Measurements from ENCODE around the gene DHRSX.
A peak's percentile ranks its signal among the peaks of the same experiment; 100 is the strongest.

DHRSX gene

GRCh38 chrX:2497961-2498780 is 2.6 kb downstream of the DHRSX start:
- H2BK5ac ChIP-seq (ENCODE audit: low read length), result no peak overlapping the region
- H3K4me1 ChIP-seq (ENCODE audit: control insufficient read depth in 2 of 2, insufficient read depth in 1 of 2, low read depth in 1 of 2, low read length in 2 of 2), result peaks cover 8 to 13% of the 10 kb centered on the region in 2 donors
- no peak overlapping the region for H2BK120ac ChIP-seq (ENCODE audit: low read depth, low read length)
- no peak overlapping the region for H2BK15ac ChIP-seq (ENCODE audit: low read length)
- no CpG with 5 or more reads among the region's 11 CpGs for WGBS, 2 donors (ENCODE audit: extremely low coverage in 2 of 2, insufficient read length in 2 of 2, insufficient replicate concordance in 1 of 2)
- peak overlapping the region in 1 of 2 donors; percentile 56 for H3K4me3 ChIP-seq (ENCODE audit: low read length in 2 of 2)
- no peak overlapping the region for H4K91ac ChIP-seq (ENCODE audit: low read depth, low read length, poor library complexity)
- no peak overlapping the region for H4K8ac ChIP-seq (ENCODE audit: low read depth, low read length)
- H2AFZ ChIP-seq (ENCODE audit: low read length), result peak overlapping the region; percentile 8
- no peak overlapping the region for H3K9ac ChIP-seq (ENCODE audit: low read depth, low read length, poor library complexity)
- no peak overlapping the region for H3K14ac ChIP-seq (ENCODE audit: low read length)
- peak overlapping the region; percentile 47 for H3K4me2 ChIP-seq (ENCODE audit: insufficient read depth, low read length, poor library complexity, severe bottlenecking)
- no peak overlapping the region for H3K18ac ChIP-seq (ENCODE audit: low read length)
- no peak for DNase-seq (ENCODE audit: low spot score)
- H3K27ac ChIP-seq (replicated peaks; ENCODE audit: low read length), result peak overlapping the region; percentile 73
- H3K79me1 ChIP-seq (ENCODE audit: low read depth, low read length), result peaks cover 8% of the 10 kb centered on the region
- H2BK12ac ChIP-seq (ENCODE audit: low read length), result no peak overlapping the region
- H3K9me3 ChIP-seq (replicated peaks in 1 of 2; ENCODE audit: control insufficient read depth in 2 of 2, insufficient read depth in 1 of 2, low read depth in 1 of 2, low read length in 2 of 2), result no peaks in the 10 kb centered on the region
- no peak overlapping the region for H3K4ac ChIP-seq (ENCODE audit: low read length)
- no peak overlapping the region for H2AK5ac ChIP-seq (ENCODE audit: low read depth, low read length)
- H3K23ac ChIP-seq (ENCODE audit: low read depth, low read length, poor library complexity), result no peak overlapping the region
- peaks cover 0 to 42% of the 10 kb centered on the region in 2 donors for H3K36me3 ChIP-seq (replicated peaks in 1 of 2; ENCODE audit: control insufficient read depth in 2 of 2, insufficient read depth in 2 of 2, low read length in 2 of 2)
- no peaks in the 10 kb centered on the region for H3K27me3 ChIP-seq (ENCODE audit: control insufficient read depth in 3 of 3, insufficient read depth in 3 of 3, low read depth in 1 of 3, low read length in 3 of 3)

DNA sequence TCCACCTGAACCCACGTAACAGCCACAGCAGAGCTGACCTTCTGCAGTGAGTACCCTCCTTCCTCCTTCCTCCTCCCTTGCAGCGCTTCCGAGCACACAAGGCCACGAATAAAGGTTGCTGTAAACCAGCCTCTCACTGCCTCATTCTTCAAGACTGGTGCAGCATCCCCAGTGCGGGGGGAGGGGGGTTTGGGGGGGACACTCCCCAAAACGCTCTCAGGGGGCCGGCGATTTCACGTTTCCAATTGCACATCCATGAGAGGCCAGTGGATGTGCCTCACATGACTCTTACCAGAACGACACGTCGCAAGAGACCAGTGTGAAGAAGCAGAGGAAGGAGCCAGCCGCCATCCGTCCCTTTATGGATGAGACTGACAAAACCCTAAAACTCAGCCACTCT is 5.2 kb downstream of the DHRSX start:
- DNase-seq (ENCODE audit: low spot score), result no peak
- H4K91ac ChIP-seq (ENCODE audit: low read depth, low read length, poor library complexity), result no peak overlapping the region
- peak overlapping the region; percentile 9 for H3K9ac ChIP-seq (ENCODE audit: low read depth, low read length, poor library complexity)
- H3K36me3 ChIP-seq (replicated peaks in 1 of 2; ENCODE audit: control insufficient read depth in 2 of 2, insufficient read depth in 2 of 2, low read length in 2 of 2), result peaks cover 2 to 66% of the 10 kb centered on the region in 2 donors
- peak overlapping the region; percentile 72 for H3K18ac ChIP-seq (ENCODE audit: low read length)
- no CpG with 5 or more reads among the region's 14 CpGs for WGBS, 2 donors (ENCODE audit: extremely low coverage in 2 of 2, insufficient read length in 2 of 2, insufficient replicate concordance in 1 of 2)
- no peak overlapping the region for H3K14ac ChIP-seq (ENCODE audit: low read length)
- peaks cover 8% of the 10 kb centered on the region for H3K79me1 ChIP-seq (ENCODE audit: low read depth, low read length)
- H2BK120ac ChIP-seq (ENCODE audit: low read depth, low read length), result no peak overlapping the region
- H3K23ac ChIP-seq (ENCODE audit: low read depth, low read length, poor library complexity), result no peak overlapping the region
- peaks cover 8 to 13% of the 10 kb centered on the region in 2 donors for H3K4me1 ChIP-seq (ENCODE audit: control insufficient read depth in 2 of 2, insufficient read depth in 1 of 2, low read depth in 1 of 2, low read length in 2 of 2)
- no peak overlapping the region for H2AFZ ChIP-seq (ENCODE audit: low read length)
- H3K9me3 ChIP-seq (replicated peaks in 1 of 2; ENCODE audit: control insufficient read depth in 2 of 2, insufficient read depth in 1 of 2, low read depth in 1 of 2, low read length in 2 of 2), result no peaks in the 10 kb centered on the region
- no peak overlapping the region for H3K4ac ChIP-seq (ENCODE audit: low read length)
- H3K4me3 ChIP-seq (ENCODE audit: low read length in 2 of 2), result no peak overlapping the region
- no peak overlapping the region for H3K4me2 ChIP-seq (ENCODE audit: insufficient read depth, low read length, poor library complexity, severe bottlenecking)
- H2AK5ac ChIP-seq (ENCODE audit: low read depth, low read length), result no peak overlapping the region
- no peaks in the 10 kb centered on the region for H3K27me3 ChIP-seq (ENCODE audit: control insufficient read depth in 3 of 3, insufficient read depth in 3 of 3, low read depth in 1 of 3, low read length in 3 of 3)
- no peak overlapping the region for H3K27ac ChIP-seq (replicated peaks; ENCODE audit: low read length)
- no peak overlapping the region for H2BK15ac ChIP-seq (ENCODE audit: low read length)
- H2BK5ac ChIP-seq (ENCODE audit: low read length), result no peak overlapping the region
- H2BK12ac ChIP-seq (ENCODE audit: low read length), result no peak overlapping the region
- no peak overlapping the region for H4K8ac ChIP-seq (ENCODE audit: low read depth, low read length)

GRCh38 chrX:2492531-2493218 is 8.1 kb downstream of the DHRSX start:
- Histone ChIP-seq H2BK120ac (ENCODE audit: low read depth, low read length) (no peak overlapping the region), H3K23ac (ENCODE audit: low read depth, low read length, poor library complexity) (no peak overlapping the region), H3K18ac (ENCODE audit: low read length) (no peak overlapping the region), H3K14ac (ENCODE audit: low read length) (no peak overlapping the region), H3K4me1 (ENCODE audit: control insufficient read depth in 2 of 2, insufficient read depth in 1 of 2, low read depth in 1 of 2, low read length in 2 of 2) (no peaks in the 10 kb centered on the region), H2BK5ac (ENCODE audit: low read length) (no peak overlapping the region), H2BK15ac (ENCODE audit: low read length) (no peak overlapping the region), H4K8ac (ENCODE audit: low read depth, low read length) (no peak overlapping the region), H3K36me3 (replicated peaks in 1 of 2; ENCODE audit: control insufficient read depth in 2 of 2, insufficient read depth in 2 of 2, low read length in 2 of 2) (peaks cover 26 to 89% of the 10 kb centered on the region in 2 donors), H3K27ac (replicated peaks; ENCODE audit: low read length) (no peak overlapping the region), H3K9me3 (replicated peaks in 1 of 2; ENCODE audit: control insufficient read depth in 2 of 2, insufficient read depth in 1 of 2, low read depth in 1 of 2, low read length in 2 of 2) (peaks cover 0 to 3% of the 10 kb centered on the region in 2 donors), H3K9ac (ENCODE audit: low read depth, low read length, poor library complexity) (no peak overlapping the region), H3K4ac (ENCODE audit: low read length) (no peak overlapping the region), H3K4me3 (ENCODE audit: low read length in 2 of 2) (no peak overlapping the region), H2AFZ (ENCODE audit: low read length) (no peak overlapping the region), H3K79me1 (ENCODE audit: low read depth, low read length) (peaks cover 18% of the 10 kb centered on the region), H2BK12ac (ENCODE audit: low read length) (no peak overlapping the region), H3K27me3 (ENCODE audit: control insufficient read depth in 3 of 3, insufficient read depth in 3 of 3, low read depth in 1 of 3, low read length in 3 of 3) (no peaks in the 10 kb centered on the region), H4K91ac (ENCODE audit: low read depth, low read length, poor library complexity) (no peak overlapping the region), H2AK5ac (ENCODE audit: low read depth, low read length) (peak overlapping the region; percentile 19), H3K4me2 (ENCODE audit: insufficient read depth, low read length, poor library complexity, severe bottlenecking) (no peak overlapping the region)
- no CpG with 5 or more reads among the region's 22 CpGs for WGBS, 2 donors (ENCODE audit: extremely low coverage in 2 of 2, insufficient read length in 2 of 2, insufficient replicate concordance in 1 of 2)
- no peak for DNase-seq (ENCODE audit: low spot score)

DNA sequence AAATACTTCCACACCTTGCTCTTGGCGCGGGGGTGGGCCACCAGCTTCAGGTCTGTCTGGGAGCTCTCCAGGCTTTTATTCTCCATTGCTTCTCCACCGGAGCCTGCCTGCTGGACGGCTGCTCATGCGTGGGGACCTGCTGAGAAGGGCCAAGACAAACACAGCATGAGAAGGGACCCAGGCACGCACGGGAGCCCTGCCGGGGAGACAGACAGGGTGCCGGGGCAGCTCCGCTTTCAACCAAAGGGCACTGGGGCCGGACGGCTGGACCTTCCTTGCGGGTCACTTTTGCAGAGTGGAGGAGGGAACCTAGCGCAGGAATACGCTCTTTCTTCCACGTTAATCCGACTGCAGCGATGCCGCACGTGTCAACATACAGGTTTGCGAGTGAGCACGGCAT is 10.1 kb downstream of the DHRSX start:
- Histone ChIP-seq H3K27ac (replicated peaks; ENCODE audit: low read length) (no peak overlapping the region), H3K79me1 (ENCODE audit: low read depth, low read length) (peaks cover 16% of the 10 kb centered on the region), H2AK5ac (ENCODE audit: low read depth, low read length) (no peak overlapping the region), H4K91ac (ENCODE audit: low read depth, low read length, poor library complexity) (no peak overlapping the region), H2BK12ac (ENCODE audit: low read length) (no peak overlapping the region), H3K9me3 (replicated peaks in 1 of 2; ENCODE audit: control insufficient read depth in 2 of 2, insufficient read depth in 1 of 2, low read depth in 1 of 2, low read length in 2 of 2) (peaks cover 0 to 3% of the 10 kb centered on the region in 2 donors), H3K14ac (ENCODE audit: low read length) (peak overlapping the region; percentile 56), H3K9ac (ENCODE audit: low read depth, low read length, poor library complexity) (no peak overlapping the region), H2AFZ (ENCODE audit: low read length) (no peak overlapping the region), H3K4me2 (ENCODE audit: insufficient read depth, low read length, poor library complexity, severe bottlenecking) (no peak overlapping the region), H3K4me3 (ENCODE audit: low read length in 2 of 2) (no peak overlapping the region), H3K4ac (ENCODE audit: low read length) (no peak overlapping the region), H3K4me1 (ENCODE audit: control insufficient read depth in 2 of 2, insufficient read depth in 1 of 2, low read depth in 1 of 2, low read length in 2 of 2) (peaks cover 0 to 2% of the 10 kb centered on the region in 2 donors), H3K23ac (ENCODE audit: low read depth, low read length, poor library complexity) (no peak overlapping the region), H2BK5ac (ENCODE audit: low read length) (no peak overlapping the region), H2BK15ac (ENCODE audit: low read length) (no peak overlapping the region), H3K18ac (ENCODE audit: low read length) (no peak overlapping the region), H3K27me3 (ENCODE audit: control insufficient read depth in 3 of 3, insufficient read depth in 3 of 3, low read depth in 1 of 3, low read length in 3 of 3) (no peaks in the 10 kb centered on the region), H3K36me3 (replicated peaks in 1 of 2; ENCODE audit: control insufficient read depth in 2 of 2, insufficient read depth in 2 of 2, low read length in 2 of 2) (peaks cover 30 to 93% of the 10 kb centered on the region in 2 donors), H4K8ac (ENCODE audit: low read depth, low read length) (no peak overlapping the region), H2BK120ac (ENCODE audit: low read depth, low read length) (no peak overlapping the region)
- no CpG with 5 or more reads among the region's 22 CpGs for WGBS, 2 donors (ENCODE audit: extremely low coverage in 2 of 2, insufficient read length in 2 of 2, insufficient replicate concordance in 1 of 2)
- no peak for DNase-seq (ENCODE audit: low spot score)
